ENCODE data around the gene PLCD3.
A peak's percentile ranks its signal among the peaks of the same experiment; 100 is the strongest.

PLCD3 gene

DNA sequence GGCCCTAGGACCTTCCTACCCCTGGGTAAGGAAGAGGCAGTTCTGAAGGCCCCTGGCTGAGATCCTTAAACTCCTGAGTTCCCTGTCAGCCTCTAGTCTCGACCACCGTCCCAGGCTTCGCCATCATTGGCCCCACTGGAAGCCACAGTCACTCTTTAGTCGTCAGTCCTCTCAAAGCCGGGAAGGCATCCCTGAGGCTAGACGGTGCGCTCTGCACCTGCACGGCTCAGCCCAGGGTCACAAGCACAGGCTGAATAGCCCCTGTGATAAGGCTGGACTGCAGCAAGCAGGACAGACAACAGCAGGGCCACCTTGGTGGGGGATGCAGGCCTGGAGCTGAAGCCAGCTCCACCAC, 12.7 kb upstream of the PLCD3 start:
- no peak overlapping the region for H3K4me3 ChIP-seq (ENCODE audit: low read depth, low read length)
- DNase-seq (ENCODE audit: low read depth): no peak
- TF ChIP-seq, protein P1, sequence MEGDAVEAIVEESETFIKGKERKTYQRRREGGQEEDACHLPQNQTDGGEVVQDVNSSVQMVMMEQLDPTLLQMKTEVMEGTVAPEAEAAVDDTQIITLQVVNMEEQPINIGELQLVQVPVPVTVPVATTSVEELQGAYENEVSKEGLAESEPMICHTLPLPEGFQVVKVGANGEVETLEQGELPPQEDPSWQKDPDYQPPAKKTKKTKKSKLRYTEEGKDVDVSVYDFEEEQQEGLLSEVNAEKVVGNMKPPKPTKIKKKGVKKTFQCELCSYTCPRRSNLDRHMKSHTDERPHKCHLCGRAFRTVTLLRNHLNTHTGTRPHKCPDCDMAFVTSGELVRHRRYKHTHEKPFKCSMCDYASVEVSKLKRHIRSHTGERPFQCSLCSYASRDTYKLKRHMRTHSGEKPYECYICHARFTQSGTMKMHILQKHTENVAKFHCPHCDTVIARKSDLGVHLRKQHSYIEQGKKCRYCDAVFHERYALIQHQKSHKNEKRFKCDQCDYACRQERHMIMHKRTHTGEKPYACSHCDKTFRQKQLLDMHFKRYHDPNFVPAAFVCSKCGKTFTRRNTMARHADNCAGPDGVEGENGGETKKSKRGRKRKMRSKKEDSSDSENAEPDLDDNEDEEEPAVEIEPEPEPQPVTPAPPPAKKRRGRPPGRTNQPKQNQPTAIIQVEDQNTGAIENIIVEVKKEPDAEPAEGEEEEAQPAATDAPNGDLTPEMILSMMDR (IDR thresholded peaks at IDR 0.05; ENCODE audit: insufficient read depth, low read depth, low read length, missing control alignments): no peak

DNA sequence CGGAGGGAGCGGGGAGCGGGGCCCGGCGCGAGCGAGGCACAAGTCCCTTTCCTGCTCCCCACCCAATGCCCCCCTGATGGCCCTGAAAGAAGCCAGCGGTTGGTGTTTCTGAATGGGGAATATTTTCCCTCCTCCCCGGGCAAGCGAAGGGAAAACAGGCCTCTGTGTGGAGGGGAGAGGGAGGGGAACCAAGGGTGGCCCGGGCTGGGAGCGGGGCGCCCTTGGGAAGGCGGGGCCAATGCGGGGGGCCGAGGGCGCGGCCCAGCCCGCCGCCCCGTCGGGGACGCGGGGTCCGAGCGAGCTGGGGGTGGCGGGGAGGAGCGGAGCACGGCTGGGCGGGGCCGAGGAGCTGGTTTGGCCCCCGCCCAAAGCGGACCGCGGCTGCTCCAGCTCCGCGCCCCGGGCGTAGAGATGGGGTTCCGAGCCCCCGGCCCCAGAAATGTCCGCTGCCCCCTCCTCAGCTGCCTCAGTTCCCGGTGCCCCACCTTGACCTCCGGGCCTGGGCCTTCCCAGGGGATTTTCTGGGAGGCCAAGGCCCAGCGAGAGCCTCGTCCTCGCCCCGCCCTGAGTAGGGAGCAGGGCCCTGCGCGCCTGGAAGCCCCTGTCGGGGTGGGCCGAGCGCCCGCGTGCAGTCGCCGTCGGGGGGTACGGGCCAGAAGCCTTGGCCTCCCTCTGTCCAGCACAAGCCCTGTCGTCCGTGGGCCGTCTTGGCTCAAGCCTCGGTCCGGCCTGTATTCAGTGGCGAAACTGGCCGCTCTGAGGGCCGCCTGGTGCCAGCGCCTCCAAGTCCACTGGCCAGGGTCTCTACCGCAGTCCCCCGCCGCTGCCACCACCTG, 12.1 kb upstream of the PLCD3 start:
- peak overlapping the region; percentile 46 for H3K4me3 ChIP-seq (ENCODE audit: low read depth, low read length)
- TF ChIP-seq, protein P1 (IDR thresholded peaks at IDR 0.05; ENCODE audit: insufficient read depth, low read depth, low read length, missing control alignments): no peak
- DNase-seq (ENCODE audit: low read depth): no peak

DNA sequence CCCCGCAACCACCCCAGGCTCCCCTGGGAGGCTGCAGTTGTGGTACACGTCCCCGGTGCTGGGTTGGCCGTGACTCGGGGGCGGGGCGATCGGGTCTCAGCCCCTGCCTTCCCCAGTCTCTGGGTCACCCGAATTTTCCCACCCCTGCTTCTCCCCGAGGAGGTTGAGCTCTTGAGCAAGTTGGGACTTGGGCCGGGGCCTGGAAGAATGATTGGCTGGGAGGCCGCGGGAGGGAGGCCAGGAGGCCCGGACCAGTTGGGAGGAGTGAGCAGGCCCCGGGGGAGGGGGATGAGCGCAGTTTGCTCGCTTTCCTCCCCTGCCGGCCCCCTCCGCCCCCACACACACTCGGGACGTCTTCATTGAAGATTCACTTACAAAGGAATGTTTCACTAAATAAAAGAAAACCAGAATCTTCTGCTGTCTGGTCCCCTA, 11.5 kb upstream of the PLCD3 start:
- TF ChIP-seq, protein P1 (IDR thresholded peaks at IDR 0.05; ENCODE audit: insufficient read depth, low read depth, low read length, missing control alignments): no peak
- peak overlapping the region; percentile 46 for H3K4me3 ChIP-seq (ENCODE audit: low read depth, low read length)
- DNase-seq (ENCODE audit: low read depth): no peak

DNA sequence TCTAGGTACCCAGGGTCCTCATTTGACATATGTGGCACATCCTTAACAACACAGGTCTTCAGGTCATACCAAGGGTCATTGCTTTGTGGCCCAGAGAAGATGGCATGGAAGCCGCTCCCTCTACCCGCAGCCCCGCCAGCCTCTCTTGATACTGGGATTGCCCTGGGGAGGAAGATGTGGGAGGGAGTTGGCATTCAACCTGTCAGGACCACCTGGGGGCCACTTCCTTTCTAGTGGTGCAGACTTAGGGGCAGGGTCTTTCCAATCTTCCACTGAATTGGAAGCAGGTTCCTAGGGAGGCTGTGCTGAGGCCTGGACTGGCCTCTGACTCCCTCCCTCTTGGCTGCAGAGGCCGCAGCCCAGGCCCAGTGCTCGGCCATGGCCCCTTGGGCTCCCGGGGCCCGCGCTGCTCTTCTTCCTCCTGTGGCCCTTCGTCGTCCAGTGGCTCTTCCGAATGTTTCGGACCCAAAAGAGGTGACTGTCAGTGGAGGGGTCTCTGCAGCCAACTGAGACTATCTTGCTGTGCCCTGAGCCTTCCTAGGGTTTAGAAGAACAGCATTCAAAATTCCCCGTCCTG, 10.9 kb upstream of the PLCD3 start:
- TF ChIP-seq, protein P1 (IDR thresholded peaks at IDR 0.05; ENCODE audit: insufficient read depth, low read depth, low read length, missing control alignments): no peak
- no peak overlapping the region for H3K4me3 ChIP-seq (ENCODE audit: low read depth, low read length)

DNA sequence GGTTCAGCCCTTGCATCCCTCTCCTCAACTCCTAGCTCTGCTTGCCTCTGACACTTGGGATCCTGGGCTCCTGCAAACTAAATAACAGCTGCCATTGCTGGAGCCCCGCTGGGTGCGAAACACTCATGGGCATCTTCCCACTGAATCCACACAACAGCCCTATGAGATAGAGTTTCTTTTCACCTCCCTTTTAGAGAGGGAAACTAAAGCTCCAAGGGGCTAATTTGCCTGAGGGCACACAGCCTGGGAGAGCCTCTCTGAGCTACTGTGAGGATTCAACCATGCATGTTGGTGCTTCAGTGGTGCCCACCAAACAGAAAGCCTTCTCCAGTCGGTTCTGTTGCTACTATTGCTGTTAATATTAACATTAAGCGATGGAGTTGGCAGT, 7.2 kb upstream of the PLCD3 start:
- no peak overlapping the region for H3K4me3 ChIP-seq (ENCODE audit: low read depth, low read length)
- TF ChIP-seq, protein P1 (IDR thresholded peaks at IDR 0.05; ENCODE audit: insufficient read depth, low read depth, low read length, missing control alignments): no peak
- DNase-seq (ENCODE audit: low read depth): no peak

More for the DNA sequence above, 10.9 kb upstream of the PLCD3 start:
- no peak for DNase-seq (ENCODE audit: low read depth)

DNA sequence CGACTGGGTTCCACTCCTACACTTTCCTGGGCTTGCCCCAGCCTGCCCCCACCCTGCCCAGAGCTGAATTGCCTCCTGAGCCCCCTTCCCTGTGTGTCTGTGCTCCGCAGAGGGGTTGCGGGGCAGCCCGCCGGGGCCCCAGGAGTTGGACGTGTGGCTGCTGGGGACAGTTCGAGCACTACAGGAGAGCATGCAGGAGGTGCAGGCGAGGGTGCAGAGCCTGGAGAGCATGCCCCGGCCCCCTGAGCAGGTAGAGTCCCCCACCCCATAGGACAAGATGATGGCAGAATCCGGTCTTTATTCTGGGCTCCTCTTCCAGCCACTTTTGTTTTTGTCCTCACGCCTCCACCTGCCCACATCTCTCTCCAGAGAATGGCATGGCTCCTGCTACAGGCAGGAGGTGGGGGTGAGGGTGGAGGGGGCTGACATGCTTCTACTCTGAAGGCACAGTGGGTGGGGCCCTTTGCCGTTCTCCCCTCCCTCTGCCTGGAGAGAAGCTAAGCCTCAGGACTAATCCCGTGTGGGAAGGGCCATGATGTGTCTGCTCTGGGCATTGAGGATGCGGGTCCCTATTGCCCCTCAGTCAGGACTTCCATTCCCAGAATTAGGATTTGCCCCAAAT, 6.7 kb upstream of the PLCD3 start:
- H3K4me3 ChIP-seq (ENCODE audit: low read depth, low read length): no peak overlapping the region
- TF ChIP-seq, protein P1 (IDR thresholded peaks at IDR 0.05; ENCODE audit: insufficient read depth, low read depth, low read length, missing control alignments): no peak
- DNase-seq (ENCODE audit: low read depth): no peak
